Measurements from ENCODE around the gene FANCI. TPM values are rescaled to one million over a fixed set of nuclear protein-coding genes. Genes with fewer than 3 reads are reported as not detected.

Gene FANCI
- total RNA-seq, 1 donor from 2014 or later, result 9.1 TPM

DNA sequence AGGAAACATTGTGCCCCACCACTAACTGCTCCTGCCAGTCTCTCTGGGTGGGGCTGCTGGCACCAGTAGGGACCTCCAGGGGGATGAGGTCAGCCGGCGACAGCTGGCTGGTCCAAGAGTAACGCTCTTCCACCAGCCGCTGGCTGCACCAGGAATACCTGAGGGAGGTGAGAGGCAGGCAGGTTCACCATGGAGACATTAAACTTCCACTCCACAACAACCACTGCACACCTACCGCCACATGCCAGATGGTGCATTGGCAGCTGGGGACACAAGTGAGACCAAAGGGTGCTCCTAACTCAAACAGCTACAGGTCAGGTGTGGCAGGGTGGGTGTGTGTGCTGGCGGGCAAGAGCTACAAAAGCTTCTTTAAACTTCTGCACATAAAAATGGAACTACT lies 86.3 kb downstream of the FANCI start:
- Histone ChIP-seq H3K27me3 (no peaks in the 10 kb centered on the region), H3K27ac (no peak overlapping the region), H3K36me3 (peaks cover 10 to 82% of the 10 kb centered on the region in 2 donors), H3K4me3 (no peak overlapping the region), H3K4me1 (peaks cover 60% of the 10 kb centered on the region), H3K9me3 (no peaks in the 10 kb centered on the region)
- DNase-seq (ENCODE audit: extremely low spot score in 2 of 2), result no peak
- TF ChIP-seq, protein P1, sequence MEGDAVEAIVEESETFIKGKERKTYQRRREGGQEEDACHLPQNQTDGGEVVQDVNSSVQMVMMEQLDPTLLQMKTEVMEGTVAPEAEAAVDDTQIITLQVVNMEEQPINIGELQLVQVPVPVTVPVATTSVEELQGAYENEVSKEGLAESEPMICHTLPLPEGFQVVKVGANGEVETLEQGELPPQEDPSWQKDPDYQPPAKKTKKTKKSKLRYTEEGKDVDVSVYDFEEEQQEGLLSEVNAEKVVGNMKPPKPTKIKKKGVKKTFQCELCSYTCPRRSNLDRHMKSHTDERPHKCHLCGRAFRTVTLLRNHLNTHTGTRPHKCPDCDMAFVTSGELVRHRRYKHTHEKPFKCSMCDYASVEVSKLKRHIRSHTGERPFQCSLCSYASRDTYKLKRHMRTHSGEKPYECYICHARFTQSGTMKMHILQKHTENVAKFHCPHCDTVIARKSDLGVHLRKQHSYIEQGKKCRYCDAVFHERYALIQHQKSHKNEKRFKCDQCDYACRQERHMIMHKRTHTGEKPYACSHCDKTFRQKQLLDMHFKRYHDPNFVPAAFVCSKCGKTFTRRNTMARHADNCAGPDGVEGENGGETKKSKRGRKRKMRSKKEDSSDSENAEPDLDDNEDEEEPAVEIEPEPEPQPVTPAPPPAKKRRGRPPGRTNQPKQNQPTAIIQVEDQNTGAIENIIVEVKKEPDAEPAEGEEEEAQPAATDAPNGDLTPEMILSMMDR (IDR thresholded peaks at IDR 0.05), result no peak
- TF ChIP-seq POLR2A (IDR thresholded peaks at IDR 0.05) (no peak), POLR2AphosphoS5 (IDR thresholded peaks at IDR 0.05; ENCODE audit: insufficient read depth in 1 of 2, low read depth in 1 of 2) (no peak)
- intact Hi-C loops (cut with DNase I), result no loop called here

DNA sequence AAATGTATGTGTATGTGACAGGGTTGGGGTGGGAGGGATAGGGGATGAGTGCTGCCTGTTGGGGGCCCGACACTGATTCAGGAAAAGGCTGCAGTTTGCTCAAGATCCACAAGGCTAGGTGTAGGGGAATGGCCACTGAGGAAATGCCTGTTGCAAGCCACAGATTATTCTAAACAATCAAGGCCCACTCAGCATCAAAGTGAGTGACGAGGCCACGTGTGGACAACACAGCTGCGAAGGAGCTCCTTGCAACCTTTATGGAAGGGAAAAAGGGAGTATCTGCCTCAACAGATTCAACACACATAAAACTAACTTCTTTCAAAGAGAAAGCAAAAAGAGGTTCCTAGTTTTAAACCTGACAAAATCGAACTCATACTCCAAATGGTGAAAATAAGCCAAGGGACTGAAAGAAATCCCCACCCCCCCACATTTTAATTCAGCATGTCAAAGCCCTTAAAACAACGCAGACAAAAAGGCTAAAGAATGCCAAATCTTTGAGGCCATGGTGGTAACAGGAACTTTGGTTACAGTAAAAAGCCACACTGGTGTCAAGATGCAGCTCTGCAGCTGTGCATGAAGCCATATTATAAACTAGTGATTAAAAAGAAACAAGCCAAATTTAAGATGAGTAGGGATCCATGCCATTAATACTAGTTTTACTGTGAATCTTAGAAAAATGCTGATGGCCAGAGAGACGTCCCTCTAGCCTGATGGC lies 87.3 kb downstream of the FANCI start:
- H3K9me3 ChIP-seq, result no peaks in the 10 kb centered on the region
- peaks cover 60% of the 10 kb centered on the region for H3K4me1 ChIP-seq
- no peaks in the 10 kb centered on the region for H3K27me3 ChIP-seq
- no peak for DNase-seq (ENCODE audit: extremely low spot score in 2 of 2)
- H3K36me3 ChIP-seq, result peaks cover 10 to 73% of the 10 kb centered on the region in 2 donors
- intact Hi-C loops (cut with DNase I), result no loop called here
- TF ChIP-seq, protein P1 (IDR thresholded peaks at IDR 0.05), result no peak
- no peak for TF ChIP-seq POLR2AphosphoS5 (IDR thresholded peaks at IDR 0.05; ENCODE audit: insufficient read depth in 1 of 2, low read depth in 1 of 2)
- no peak for TF ChIP-seq POLR2A (IDR thresholded peaks at IDR 0.05)
- H3K4me3 ChIP-seq, result no peak overlapping the region
- no peak overlapping the region for H3K27ac ChIP-seq

DNA sequence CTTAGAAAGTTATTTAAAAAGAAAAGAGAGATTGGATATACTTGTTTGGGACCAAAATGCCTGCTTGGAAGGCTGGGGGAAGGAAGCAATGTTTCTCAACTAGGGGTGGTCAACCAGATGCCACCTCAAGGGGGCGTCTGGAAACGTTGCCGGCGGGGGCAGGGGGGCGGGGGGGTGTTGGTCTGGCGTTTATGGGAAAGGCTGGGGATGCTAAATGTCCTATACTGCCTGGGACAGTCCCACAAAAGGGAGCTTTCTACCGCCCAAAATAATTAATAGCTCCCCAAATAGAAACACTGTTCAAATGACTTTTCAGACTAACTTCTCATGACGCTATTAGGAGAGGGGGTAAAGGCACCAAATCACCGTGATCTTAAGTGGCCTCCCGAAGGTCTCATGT lies 88.7 kb downstream of the FANCI start:
- DNase-seq (ENCODE audit: extremely low spot score in 2 of 2), result no peak
- Histone ChIP-seq H3K4me3 (peak overlapping the region in 1 of 2 donors; percentile 90), H3K27me3 (no peaks in the 10 kb centered on the region), H3K9me3 (no peaks in the 10 kb centered on the region), H3K4me1 (peaks cover 60% of the 10 kb centered on the region), H3K36me3 (peaks cover 10 to 59% of the 10 kb centered on the region in 2 donors), H3K27ac (no peak overlapping the region)
- TF ChIP-seq, protein P1 (IDR thresholded peaks at IDR 0.05), result no peak
- TF ChIP-seq POLR2A (IDR thresholded peaks at IDR 0.05) (no peak), POLR2AphosphoS5 (IDR thresholded peaks at IDR 0.05; ENCODE audit: insufficient read depth in 1 of 2, low read depth in 1 of 2) (no peak)
- intact Hi-C loops (cut with DNase I), result no loop called here

DNA sequence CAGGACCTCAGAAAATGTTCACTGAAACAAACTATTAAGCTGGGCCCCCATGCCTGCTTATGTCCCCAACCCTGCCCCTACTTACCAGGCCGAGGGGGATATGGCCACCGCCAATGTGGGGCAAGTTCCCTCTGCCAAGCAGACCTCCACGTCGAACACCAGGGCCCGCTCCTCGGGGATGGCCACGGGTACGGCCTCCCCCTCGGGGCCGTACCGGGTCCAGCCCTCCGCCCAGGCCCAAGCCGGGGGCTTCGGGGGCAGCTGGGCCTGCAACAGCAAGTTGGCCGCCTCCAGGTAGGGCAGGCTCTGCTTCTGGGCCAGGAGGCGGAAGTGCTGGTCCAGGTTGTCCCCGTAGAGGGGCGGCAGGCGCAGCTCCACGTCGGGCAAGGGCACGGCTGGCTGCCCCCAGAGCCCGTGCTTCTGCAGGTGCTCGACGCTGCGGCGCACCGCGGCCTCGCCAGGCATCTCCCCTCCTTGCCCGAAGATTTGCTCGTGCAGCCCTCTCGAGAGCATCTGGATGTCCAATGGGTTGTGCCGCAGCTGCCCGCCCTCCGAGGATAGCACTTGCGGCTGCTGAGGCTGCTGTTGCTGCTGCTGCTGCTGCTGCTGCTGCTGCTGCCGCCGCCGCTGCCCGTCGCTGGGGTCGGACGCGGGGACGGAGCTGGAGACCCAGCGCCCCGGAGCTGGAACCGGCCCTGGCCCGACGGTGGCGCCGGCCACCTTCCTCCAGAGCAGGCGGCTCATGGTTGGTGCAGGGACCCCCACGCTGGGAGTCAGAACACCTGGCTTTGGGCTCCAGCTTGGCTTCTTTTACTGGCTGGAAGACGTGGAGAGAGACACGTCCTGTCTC lies 89.5 kb downstream of the FANCI start:
- Histone ChIP-seq H3K27ac (peak overlapping the region; percentile 86), H3K4me1 (peaks cover 56% of the 10 kb centered on the region), H3K4me3 (peak overlapping the region; percentile 66 to 90), H3K9me3 (no peaks in the 10 kb centered on the region), H3K36me3 (peaks cover 10 to 51% of the 10 kb centered on the region in 2 donors), H3K27me3 (no peaks in the 10 kb centered on the region)
- intact Hi-C loops (cut with DNase I), result no loop called here
- TF ChIP-seq, protein P1 (IDR thresholded peaks at IDR 0.05), result no peak
- TF ChIP-seq POLR2AphosphoS5 (IDR thresholded peaks at IDR 0.05; ENCODE audit: insufficient read depth in 1 of 2, low read depth in 1 of 2) (no peak), POLR2A (IDR thresholded peaks at IDR 0.05) (no peak)
- no peak for DNase-seq (ENCODE audit: extremely low spot score in 2 of 2)
